ENCODE measurements around the gene DNAJB12.
"Not testable (repeated sequence)": the region's sequence is repeated elsewhere in the genome, so short reads cannot be mapped to it uniquely, and the experiment has no call there.

The DNAJB12 gene

DNA sequence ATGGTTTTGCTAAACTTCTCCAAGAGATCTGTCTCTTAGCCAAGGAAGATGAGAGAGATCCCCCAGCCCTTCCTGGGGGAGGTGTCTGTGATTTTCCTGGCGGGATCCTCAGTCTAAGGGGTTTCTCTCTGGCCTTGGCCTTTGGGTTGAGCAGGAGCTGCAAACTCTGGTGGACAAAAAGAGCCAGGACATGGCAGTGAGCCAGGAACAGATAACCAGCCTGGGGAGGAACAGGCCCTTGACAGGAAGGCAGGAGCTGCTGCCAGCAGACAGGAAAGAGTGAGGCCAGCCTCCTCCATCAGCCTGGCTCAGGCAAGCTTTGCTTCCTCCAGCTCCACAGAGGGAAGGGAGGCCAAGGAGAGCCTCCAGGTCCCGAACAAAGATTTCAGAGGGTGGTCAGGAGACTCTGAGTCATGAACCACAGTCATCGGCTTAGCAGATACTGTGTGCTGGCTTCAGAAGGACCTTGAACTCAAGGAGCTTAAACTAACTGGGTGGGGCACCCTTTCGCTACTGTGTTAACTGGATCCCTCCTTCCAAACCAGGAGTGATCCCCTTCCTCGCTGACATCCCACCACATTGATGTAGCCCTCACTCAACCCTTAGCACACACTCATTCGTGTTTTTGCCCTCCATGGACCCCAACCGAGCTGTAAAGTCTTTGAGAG, 46.3 kb downstream of the DNAJB12 start:
- TF ChIP-seq, protein P1, sequence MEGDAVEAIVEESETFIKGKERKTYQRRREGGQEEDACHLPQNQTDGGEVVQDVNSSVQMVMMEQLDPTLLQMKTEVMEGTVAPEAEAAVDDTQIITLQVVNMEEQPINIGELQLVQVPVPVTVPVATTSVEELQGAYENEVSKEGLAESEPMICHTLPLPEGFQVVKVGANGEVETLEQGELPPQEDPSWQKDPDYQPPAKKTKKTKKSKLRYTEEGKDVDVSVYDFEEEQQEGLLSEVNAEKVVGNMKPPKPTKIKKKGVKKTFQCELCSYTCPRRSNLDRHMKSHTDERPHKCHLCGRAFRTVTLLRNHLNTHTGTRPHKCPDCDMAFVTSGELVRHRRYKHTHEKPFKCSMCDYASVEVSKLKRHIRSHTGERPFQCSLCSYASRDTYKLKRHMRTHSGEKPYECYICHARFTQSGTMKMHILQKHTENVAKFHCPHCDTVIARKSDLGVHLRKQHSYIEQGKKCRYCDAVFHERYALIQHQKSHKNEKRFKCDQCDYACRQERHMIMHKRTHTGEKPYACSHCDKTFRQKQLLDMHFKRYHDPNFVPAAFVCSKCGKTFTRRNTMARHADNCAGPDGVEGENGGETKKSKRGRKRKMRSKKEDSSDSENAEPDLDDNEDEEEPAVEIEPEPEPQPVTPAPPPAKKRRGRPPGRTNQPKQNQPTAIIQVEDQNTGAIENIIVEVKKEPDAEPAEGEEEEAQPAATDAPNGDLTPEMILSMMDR (conservative IDR thresholded peaks at IDR 0.05; ENCODE audit: low read depth, low read length) = no peak
- no peak overlapping the region for H3K4me3 ChIP-seq (ENCODE audit: low read length)
- peak; percentile 97 for DNase-seq (ENCODE audit: low read depth)

DNA sequence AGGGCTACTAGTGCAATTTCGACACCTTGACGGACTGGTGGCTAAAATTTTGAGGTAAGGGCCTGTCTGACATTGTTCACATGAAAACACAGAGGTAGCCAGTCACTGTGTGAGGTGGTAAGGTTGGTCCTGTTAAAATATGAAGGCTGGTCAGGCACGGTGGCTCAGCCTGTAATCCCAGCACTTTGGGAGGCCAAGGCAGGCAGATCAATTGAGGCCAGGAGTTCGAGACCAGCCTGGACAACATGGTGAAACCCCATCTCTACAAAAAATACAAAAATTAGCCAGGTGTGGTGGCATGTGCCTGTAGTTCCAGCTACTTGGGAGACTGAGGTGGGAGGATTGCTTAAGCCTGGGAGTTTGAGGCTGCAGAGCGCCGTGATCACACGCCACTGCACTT, 47.0 kb downstream of the DNAJB12 start:
- not testable (repeated sequence) for DNase-seq (ENCODE audit: low read depth)

DNA sequence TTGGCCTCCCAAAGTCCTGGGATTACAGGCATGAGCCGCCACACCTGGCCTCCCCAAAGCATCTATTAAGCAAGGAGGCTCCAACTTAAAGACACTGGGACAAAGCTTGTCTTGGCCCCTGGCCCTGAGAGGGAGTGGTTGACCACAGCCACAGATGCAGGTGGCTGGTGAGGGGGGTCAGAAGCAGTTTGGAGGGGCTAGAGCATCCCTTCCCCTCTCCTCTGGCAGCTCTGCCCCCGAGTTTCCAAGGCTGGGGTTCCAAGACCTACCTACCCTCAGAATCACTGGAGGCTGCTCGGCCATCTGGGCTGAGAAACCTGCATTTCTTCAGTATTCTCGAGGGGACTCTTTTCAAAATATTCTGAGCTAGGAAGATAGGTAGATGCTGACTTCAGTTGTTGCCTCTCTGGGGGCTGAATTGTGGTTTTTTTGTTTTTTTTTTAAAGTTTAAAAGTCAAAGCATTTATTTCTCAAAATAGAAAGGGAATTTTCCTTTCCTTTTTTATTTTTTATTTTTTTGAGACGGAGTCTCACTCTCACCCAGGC, 48.4 kb downstream of the DNAJB12 start:
- H3K4me3 ChIP-seq (ENCODE audit: low read length) = no peak overlapping the region
- TF ChIP-seq, protein P1 (conservative IDR thresholded peaks at IDR 0.05; ENCODE audit: low read depth, low read length) = no peak
- no peak for DNase-seq (ENCODE audit: low read depth)

More for the DNA sequence above, 47.0 kb downstream of the DNAJB12 start:
- not testable (repeated sequence) for H3K4me3 ChIP-seq (ENCODE audit: low read length)

- TF ChIP-seq, protein P1 (conservative IDR thresholded peaks at IDR 0.05; ENCODE audit: low read depth, low read length) = no peak
- DNase-seq (ENCODE audit: low read depth) = no peak
- H3K4me3 ChIP-seq (ENCODE audit: low read length) = no peak overlapping the region
Observed at GRCh38 chr10:72303424-72304128, 51.1 kb downstream of the DNAJB12 start.

- DNase-seq (ENCODE audit: low read depth) = no peak
- TF ChIP-seq, protein P1 (conservative IDR thresholded peaks at IDR 0.05; ENCODE audit: low read depth, low read length) = no peak
- no peak overlapping the region for H3K4me3 ChIP-seq (ENCODE audit: low read length)
Observed at GRCh38 chr10:72298592-72299519, 55.9 kb downstream of the DNAJB12 start.

GRCh38 chr10:72297805-72298591, 56.7 kb downstream of the DNAJB12 start:
- DNase-seq (ENCODE audit: low read depth) = peak; percentile 98
- TF ChIP-seq, protein P1 (conservative IDR thresholded peaks at IDR 0.05; ENCODE audit: low read depth, low read length) = no peak
- H3K4me3 ChIP-seq (ENCODE audit: low read length) = peak overlapping the region; percentile 34

Data from retinal pigment epithelial cell (primary cell).